ENCODE data around the gene BMPR1A. TPM values are rescaled to one million over a fixed set of nuclear protein-coding genes. Genes with fewer than 3 reads are reported as not detected.
A peak's percentile ranks its signal among the peaks of the same experiment; 100 is the strongest.
"Not testable (repeated sequence)": the region's sequence is repeated elsewhere in the genome, so short reads cannot be mapped to it uniquely, and the experiment has no call there.

BMPR1A gene
- total RNA-seq, 2 donors from 2014 or later: 9.9 to 12.2 TPM

DNA sequence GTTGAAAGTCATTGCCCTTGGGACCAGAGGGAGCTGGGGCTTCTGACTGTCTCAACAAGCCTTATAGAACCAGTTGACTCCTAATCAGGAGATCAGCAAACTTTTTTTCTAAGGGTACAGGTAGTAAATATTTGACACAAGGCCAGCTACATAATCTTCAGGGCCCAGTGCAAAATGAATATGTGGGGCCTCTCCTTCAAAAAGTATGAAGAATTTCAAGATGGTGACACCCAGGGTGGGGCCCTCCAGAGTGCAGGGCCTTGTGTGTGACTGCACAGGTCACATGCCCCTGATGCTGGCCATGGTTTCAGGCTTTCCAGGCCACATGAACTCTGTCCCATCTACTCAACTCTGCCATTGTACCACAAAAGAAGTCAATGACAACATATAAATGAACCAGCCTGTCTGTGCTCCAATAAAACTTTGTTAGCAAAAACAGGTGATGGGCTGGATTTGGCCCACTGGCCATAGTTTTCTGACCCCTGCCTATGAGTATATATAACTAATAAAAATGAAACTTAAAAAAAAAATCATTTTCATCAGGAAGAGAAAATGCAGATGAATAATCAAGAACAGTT is 194.9 kb downstream of the BMPR1A start:
- H3K27me3 ChIP-seq: no peaks in the 10 kb centered on the region
- DNase-seq (no peak), ATAC-seq (no peak)
- no peaks in the 10 kb centered on the region for H3K36me3 ChIP-seq (replicated peaks in 1 of 2; ENCODE audit: insufficient read depth in 1 of 2, low read depth in 2 of 2)
- H3K4me1 ChIP-seq: peaks cover 9% of the 10 kb centered on the region
- no peak overlapping the region for H3K4me3 ChIP-seq
- intact Hi-C loops (cut with DNase I): no loop called here
- no peaks in the 10 kb centered on the region for H3K9me3 ChIP-seq
- TF ChIP-seq, protein P1, sequence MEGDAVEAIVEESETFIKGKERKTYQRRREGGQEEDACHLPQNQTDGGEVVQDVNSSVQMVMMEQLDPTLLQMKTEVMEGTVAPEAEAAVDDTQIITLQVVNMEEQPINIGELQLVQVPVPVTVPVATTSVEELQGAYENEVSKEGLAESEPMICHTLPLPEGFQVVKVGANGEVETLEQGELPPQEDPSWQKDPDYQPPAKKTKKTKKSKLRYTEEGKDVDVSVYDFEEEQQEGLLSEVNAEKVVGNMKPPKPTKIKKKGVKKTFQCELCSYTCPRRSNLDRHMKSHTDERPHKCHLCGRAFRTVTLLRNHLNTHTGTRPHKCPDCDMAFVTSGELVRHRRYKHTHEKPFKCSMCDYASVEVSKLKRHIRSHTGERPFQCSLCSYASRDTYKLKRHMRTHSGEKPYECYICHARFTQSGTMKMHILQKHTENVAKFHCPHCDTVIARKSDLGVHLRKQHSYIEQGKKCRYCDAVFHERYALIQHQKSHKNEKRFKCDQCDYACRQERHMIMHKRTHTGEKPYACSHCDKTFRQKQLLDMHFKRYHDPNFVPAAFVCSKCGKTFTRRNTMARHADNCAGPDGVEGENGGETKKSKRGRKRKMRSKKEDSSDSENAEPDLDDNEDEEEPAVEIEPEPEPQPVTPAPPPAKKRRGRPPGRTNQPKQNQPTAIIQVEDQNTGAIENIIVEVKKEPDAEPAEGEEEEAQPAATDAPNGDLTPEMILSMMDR (IDR thresholded peaks at IDR 0.05): no peak
- TF ChIP-seq POLR2A (IDR thresholded peaks at IDR 0.05): no peak
- no peak overlapping the region for H3K27ac ChIP-seq

DNA sequence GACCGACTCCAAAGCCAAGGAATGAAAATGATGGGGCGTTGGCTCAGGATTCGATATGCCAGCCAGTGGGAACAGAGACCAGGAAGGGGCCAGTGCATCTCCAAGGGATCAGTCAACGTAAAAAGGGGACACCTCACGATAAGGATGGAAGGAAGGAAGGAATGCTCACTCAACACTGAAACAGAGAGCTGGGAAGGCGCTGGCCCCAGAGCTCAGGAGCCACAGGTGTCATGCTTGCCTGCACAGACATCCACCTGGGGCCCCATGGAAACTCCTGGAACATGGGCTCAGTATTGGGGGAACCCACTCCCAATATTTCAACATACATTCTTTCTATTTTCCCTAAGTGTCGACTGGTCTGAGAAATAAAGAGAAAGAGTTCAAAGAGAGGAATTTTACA is 195.7 kb downstream of the BMPR1A start:
- Histone ChIP-seq H3K9me3 (no peaks in the 10 kb centered on the region), H3K4me3 (no peak overlapping the region), H3K27ac (no peak overlapping the region), H3K4me1 (peaks cover 9% of the 10 kb centered on the region), H3K27me3 (no peaks in the 10 kb centered on the region), H3K36me3 (replicated peaks in 1 of 2; ENCODE audit: insufficient read depth in 1 of 2, low read depth in 2 of 2) (no peaks in the 10 kb centered on the region)
- DNase-seq: no peak
- TF ChIP-seq POLR2A (IDR thresholded peaks at IDR 0.05): no peak
- TF ChIP-seq, protein P1 (IDR thresholded peaks at IDR 0.05): no peak
- WGBS, 2 donors: 85 to 93% methylated on average over 7 of the region's 7 CpGs
- intact Hi-C loops (cut with DNase I): no loop called here
- no peak for ATAC-seq

DNA sequence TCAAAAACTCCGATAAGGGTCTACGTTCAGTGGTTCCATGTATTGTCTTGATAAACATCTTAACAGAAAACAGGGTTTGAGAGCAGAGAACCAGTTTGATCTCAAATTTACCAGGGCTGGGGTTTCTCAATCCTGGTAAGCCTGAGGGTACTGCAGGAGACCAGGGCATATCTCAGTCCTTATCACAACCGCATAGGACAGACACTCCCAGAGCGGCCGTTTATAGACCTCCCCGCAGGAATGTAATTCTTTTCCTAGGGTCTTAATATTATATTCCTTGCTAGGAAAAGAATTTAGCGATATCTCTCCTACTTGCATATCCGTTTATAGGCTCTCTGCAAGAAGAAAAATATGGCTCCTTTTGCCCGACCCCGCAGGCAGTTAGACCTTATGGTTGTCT is 196.3 kb downstream of the BMPR1A start:
- H3K9me3 ChIP-seq; H3K27me3 ChIP-seq; DNase-seq; H3K4me3 ChIP-seq; ATAC-seq; H3K4me1 ChIP-seq; intact Hi-C loops (cut with DNase I); H3K27ac ChIP-seq; H3K36me3 ChIP-seq (replicated peaks in 1 of 2; ENCODE audit: insufficient read depth in 1 of 2, low read depth in 2 of 2): not testable (repeated sequence)
- 94 to 95% methylated on average over 10 of the region's 10 CpGs for WGBS, 2 donors

DNA sequence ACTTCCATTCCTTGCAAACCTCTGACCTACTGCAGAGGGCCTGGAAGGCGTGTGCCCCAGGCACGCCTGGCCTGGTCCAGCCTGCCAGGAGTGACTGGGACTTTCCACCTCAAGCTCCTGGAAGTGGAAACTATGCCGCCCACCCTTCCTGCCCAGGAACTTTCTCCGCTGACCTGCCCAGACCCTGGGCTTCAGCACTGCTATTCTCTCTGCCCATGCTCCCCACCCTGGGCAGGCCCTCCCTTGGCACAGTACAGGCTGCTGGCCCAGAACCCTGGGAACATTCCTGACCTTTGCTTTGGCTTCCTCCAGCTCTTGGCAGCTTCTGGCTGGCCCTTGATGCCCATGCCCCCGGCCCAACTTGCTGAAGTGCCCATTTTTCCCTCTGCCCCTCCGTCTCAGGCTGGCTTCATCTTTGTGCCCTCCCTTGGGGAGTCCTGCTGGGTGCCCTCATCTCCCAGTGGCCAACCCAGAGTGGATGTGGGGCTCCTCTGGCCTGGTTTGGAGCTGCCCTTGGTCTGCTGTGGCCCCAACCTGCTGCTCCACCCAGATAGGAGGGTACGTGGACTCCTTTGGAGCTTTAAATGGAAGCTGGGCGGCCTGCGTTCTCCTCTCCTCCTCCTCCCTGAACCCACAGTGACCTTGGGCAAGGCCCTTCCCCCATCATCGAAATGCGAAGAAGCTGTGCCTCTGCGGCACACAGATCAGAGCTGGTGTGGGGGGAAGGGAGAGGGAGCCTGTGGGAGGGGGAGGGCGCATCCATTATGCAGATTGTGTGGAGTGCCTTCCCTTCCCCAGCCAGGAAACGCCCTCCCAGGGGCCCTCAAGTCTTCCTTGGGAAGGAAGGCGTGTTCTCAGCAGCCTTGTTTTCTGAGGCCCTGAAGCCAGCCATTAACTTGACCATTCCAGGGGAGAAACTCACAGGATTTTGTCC is 197.6 kb downstream of the BMPR1A start:
- Histone ChIP-seq H3K27me3 (no peaks in the 10 kb centered on the region), H3K4me1 (peaks cover 9% of the 10 kb centered on the region), H3K36me3 (replicated peaks in 1 of 2; ENCODE audit: insufficient read depth in 1 of 2, low read depth in 2 of 2) (no peaks in the 10 kb centered on the region), H3K4me3 (no peak overlapping the region), H3K9me3 (no peaks in the 10 kb centered on the region), H3K27ac (peak overlapping the region in 3 of 4 donors; percentile 34 to 65 (median 55))
- 70 to 75% methylated on average over 11 to 15 of the region's 15 CpGs for WGBS, 2 donors
- no peak for TF ChIP-seq POLR2A (IDR thresholded peaks at IDR 0.05)
- TF ChIP-seq, protein P1 (IDR thresholded peaks at IDR 0.05): no peak
- intact Hi-C loops (cut with DNase I): no loop called here
- ATAC-seq: peak; percentile 58
- DNase-seq: peak in 1 of 4 donors; percentile 25

- DNase-seq (no peak), ATAC-seq (no peak)
- Histone ChIP-seq H3K4me3 (no peak overlapping the region), H3K4me1 (peaks cover 14% of the 10 kb centered on the region), H3K27me3 (no peaks in the 10 kb centered on the region), H3K27ac (peak overlapping the region in 3 of 4 donors; percentile 34 to 65 (median 38)), H3K36me3 (replicated peaks in 1 of 2; ENCODE audit: insufficient read depth in 1 of 2, low read depth in 2 of 2) (no peaks in the 10 kb centered on the region), H3K9me3 (no peaks in the 10 kb centered on the region)
- intact Hi-C loops (cut with DNase I): no loop called here
- TF ChIP-seq POLR2A (IDR thresholded peaks at IDR 0.05): no peak
- TF ChIP-seq, protein P1 (IDR thresholded peaks at IDR 0.05): no peak
- 58 to 69% methylated on average over 5 to 13 of the region's 13 CpGs for WGBS, 2 donors
Measured at GRCh38 chr10:86954681-86955500, 198.5 kb downstream of the BMPR1A start.

Data from body of pancreas (tissue), 4 donors.